Heart left ventricle (tissue), 16 donors: ENCODE measurements around the gene SCOC. TPM values are rescaled to one million over a fixed set of nuclear protein-coding genes. Genes with fewer than 3 reads are reported as not detected.

Experiments used
- ATAC-seq, 4 donors: fragments of 200-7000 bp; cut with Tn5 transposase; one replicate each; pipeline ENCODE4 v1.9.1; 2020 to 2022; ENCODE audit warnings: moderate library complexity in 4 of 4, mild to moderate bottlenecking in 3 of 4, moderate number of reproducible peaks in 1 of 4
- DNase-seq, 5 donors: peaks; one replicate each; pipeline ENCODE4 v3.0.0-alpha.2; 2020
- H3K27ac ChIP-seq, 12 donors: fragments of 200-600 bp; sonication (generic) in 4 of 12; one replicate each; pipeline versions ENCODE4 v1.5.0 to v1.8.0; 2016 to 2022; ENCODE audit warnings: mild to moderate bottlenecking in 2 of 12
- H3K27me3 ChIP-seq, 9 donors: fragments of 200-600 bp; sonication (generic) in 2 of 9; one replicate each; pipeline versions ENCODE4 v1.5.1 to v1.8.0; 2016 to 2022; ENCODE audit warnings: mild to moderate bottlenecking in 3 of 9
- H3K36me3 ChIP-seq, 9 donors: fragments of 200-600 bp; sonication (generic) in 2 of 9; one replicate each; pipeline versions ENCODE4 v1.5.0 to v1.8.0; 2018 to 2022; ENCODE audit warnings: mild to moderate bottlenecking in 2 of 9
- H3K4me1 ChIP-seq, 12 donors: fragments of 200-600 bp; sonication (generic) in 4 of 12; one replicate each; pipeline versions ENCODE4 v1.5.0 to v1.8.0; 2016 to 2022; ENCODE audit warnings: mild to moderate bottlenecking in 3 of 12
- H3K4me3 ChIP-seq, 12 donors: fragments of 200-600 bp; sonication (generic) in 4 of 12; one replicate each; pipeline versions ENCODE4 v1.5.0 to v1.8.0; 2017 to 2022; ENCODE audit warnings: mild to moderate bottlenecking in 9 of 12, moderate library complexity in 4 of 12
- H3K9me3 ChIP-seq, 12 donors: fragments of 200-600 bp; sonication (generic) in 4 of 12; one replicate each; pipeline versions ENCODE4 v1.5.0 to v1.8.0; 2016 to 2022; ENCODE audit warnings: mild to moderate bottlenecking in 1 of 12
- POLR2A ChIP-seq, 2 donors: fragments of 450-650 bp; IDR thresholded peaks; one replicate each; pipeline ENCODE4 v1.6.1; 2017; ENCODE audit warnings: antibody characterized with exemption in 2 of 2, mild to moderate bottlenecking in 2 of 2, moderate library complexity in 2 of 2
- WGBS, 4 donors: extraction: QIAGEN DNeasy Blood & Tissue Kit in 2 of 4; methylation state at CpG; one replicate each; pipeline versions ENCODE4 v1.1.5 to v1.1.7; 2013 to 2018; 5-methylcytosine and 5-hydroxymethylcytosine counted together
- intact Hi-C, 10 donors: fragments of 100-400 bp; cut with DNase I; formaldehyde crosslinking; loops; one replicate each; pipeline versions ENCODE4 v1.11.1 to v1.14.2; 2022
- polyA plus RNA-seq, 2 donors: library from polyadenylated mRNA; stranded (reverse); fragments of 200-250 nt; gene quantifications; one replicate each; pipeline ENCODE4 v1.2.3, GENCODE V29; 2013
- total RNA-seq, 9 donors: library from RNA; depleted of rRNA in 2 of 9; stranded (reverse); fragments of >200 nt in 2 of 9; fragmentation: NEBNext Ultra II Directional in 3 of 9; extraction: Animal tissue kit (Norgen Biotek cat#: 25700) in 3 of 9; gene quantifications; one replicate each; pipeline versions ENCODE4 v1.1.0 to v1.2.4, GENCODE V29; 2016 to 2023
- TF ChIP-seq, protein P1 (sequence below), 12 donors: fragments of 200-600 bp; sonication (generic) in 4 of 12; IDR thresholded peaks; one replicate each; pipeline versions ENCODE4 v1.5.0 to v1.8.0; 2018 to 2022; ENCODE audit warnings: antibody characterized with exemption in 12 of 12, mild to moderate bottlenecking in 5 of 12
- donor health status: ischemic (EF 13 %, LVEDD 7.1; RV severe dilation, severe dysfunction).
- donor health status: healthy with polysubstance abuse.
- donor health status: DM: no; HTN: yes; CAD: no.
- donor health status: DM: no; HTN: no; CAD: no.
- donor health status: ischemic (EF 25% LVEDD 6.9; RV normal size, moderate dysfunction).
- donor health status: ischemic (EF 25% LVEDD 5.7; RV mildly dilated, moderate dysfunction).
- donor health status: healthy.
- donor health status: DM: yes; HTN: yes; CAD: no.
- donor health status: ischemic (EF 35%, LVEDD 5.7; RV mildly dilated, moderate dysfunction).
- donor health status: nonischemic (EF 11% LVEDD 7.7; RV severe dilation, severe dysfunction).
- donor health status: DM: yes; HTN: yes; CAD: no.
- donor health status: PGD.
- donor health status: ischemic (EF 29% LVEDD 5.4; RV normal size, mild dysfunction).
- donor health status: nonischemic (EF 23%, LVEDD 6.1; RV moderate dilation, normal function).

The SCOC gene
- total and polyA plus RNA-seq, 11 donors = 49.1 to 87.1 (median 70.3) TPM

DNA sequence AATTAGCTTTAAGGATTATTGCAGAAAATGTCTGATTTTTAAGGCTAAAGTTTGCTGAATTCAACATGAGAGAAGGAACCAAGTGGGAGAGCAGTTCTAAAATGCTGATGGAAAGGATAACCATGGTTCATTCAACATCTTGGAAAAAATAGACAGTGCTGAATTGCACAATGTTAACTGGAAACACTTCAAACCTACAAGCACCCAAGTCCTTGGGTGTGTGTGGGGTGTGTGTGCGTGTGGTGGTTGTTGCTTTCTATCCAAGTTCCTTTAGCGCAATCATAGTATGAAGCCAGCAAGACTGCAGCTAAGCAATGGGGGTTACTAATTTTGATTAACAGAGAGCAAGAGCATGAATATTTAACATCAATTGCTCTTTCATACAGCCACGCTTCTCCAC lies 29.3 kb upstream of the SCOC start:
- no peak overlapping the region for H3K4me3 ChIP-seq
- intact Hi-C loops = no loop called here
- WGBS, 4 donors = 90 to 94% (median 92%) methylated on average over 3 of the region's 3 CpGs
- no peak for DNase-seq
- H3K9me3 ChIP-seq = no peaks in the 10 kb centered on the region
- no peak overlapping the region for H3K27ac ChIP-seq
- H3K36me3 ChIP-seq = no peaks in the 10 kb centered on the region
- TF ChIP-seq POLR2A (IDR thresholded peaks at IDR 0.05) = no peak
- TF ChIP-seq, protein P1, sequence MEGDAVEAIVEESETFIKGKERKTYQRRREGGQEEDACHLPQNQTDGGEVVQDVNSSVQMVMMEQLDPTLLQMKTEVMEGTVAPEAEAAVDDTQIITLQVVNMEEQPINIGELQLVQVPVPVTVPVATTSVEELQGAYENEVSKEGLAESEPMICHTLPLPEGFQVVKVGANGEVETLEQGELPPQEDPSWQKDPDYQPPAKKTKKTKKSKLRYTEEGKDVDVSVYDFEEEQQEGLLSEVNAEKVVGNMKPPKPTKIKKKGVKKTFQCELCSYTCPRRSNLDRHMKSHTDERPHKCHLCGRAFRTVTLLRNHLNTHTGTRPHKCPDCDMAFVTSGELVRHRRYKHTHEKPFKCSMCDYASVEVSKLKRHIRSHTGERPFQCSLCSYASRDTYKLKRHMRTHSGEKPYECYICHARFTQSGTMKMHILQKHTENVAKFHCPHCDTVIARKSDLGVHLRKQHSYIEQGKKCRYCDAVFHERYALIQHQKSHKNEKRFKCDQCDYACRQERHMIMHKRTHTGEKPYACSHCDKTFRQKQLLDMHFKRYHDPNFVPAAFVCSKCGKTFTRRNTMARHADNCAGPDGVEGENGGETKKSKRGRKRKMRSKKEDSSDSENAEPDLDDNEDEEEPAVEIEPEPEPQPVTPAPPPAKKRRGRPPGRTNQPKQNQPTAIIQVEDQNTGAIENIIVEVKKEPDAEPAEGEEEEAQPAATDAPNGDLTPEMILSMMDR (IDR thresholded peaks at IDR 0.05) = no peak
- no peak for ATAC-seq
- H3K4me1 ChIP-seq = peaks cover 0 to 11% (median 0%) of the 10 kb centered on the region in 12 donors
- peaks cover 0 to 6% (median 0%) of the 10 kb centered on the region in 9 donors for H3K27me3 ChIP-seq

DNA sequence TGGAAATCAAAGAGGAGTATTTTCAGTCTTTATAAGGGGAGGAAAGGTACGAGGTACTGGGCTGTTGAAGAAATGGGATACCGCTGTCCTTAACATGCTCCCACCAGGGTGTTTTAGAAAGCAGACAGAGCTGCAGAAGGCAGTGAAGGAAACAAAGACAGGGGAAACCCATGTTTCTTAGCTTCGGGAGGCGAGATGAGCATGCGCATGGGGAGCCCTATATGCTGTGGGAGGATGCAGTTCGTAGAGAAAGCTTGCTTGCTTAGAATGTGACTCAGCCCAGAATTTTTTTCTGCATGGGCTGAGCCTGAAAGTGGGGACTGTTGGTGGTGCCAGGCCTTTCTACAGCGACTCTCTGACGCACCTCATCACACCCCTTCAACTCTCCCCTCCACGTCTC lies 28.8 kb upstream of the SCOC start:
- TF ChIP-seq, protein P1 (IDR thresholded peaks at IDR 0.05) = no peak
- TF ChIP-seq POLR2A (IDR thresholded peaks at IDR 0.05) = no peak
- Histone ChIP-seq H3K36me3 (no peaks in the 10 kb centered on the region), H3K4me3 (no peak overlapping the region), H3K27me3 (peaks cover 0 to 6% (median 0%) of the 10 kb centered on the region in 9 donors), H3K27ac (no peak overlapping the region), H3K4me1 (peaks cover 0 to 11% (median 0%) of the 10 kb centered on the region in 12 donors), H3K9me3 (no peaks in the 10 kb centered on the region)
- intact Hi-C loops = no loop called here
- 82 to 88% (median 87%) methylated on average over 9 of the region's 9 CpGs for WGBS, 4 donors
- no peak for DNase-seq
- no peak for ATAC-seq

DNA sequence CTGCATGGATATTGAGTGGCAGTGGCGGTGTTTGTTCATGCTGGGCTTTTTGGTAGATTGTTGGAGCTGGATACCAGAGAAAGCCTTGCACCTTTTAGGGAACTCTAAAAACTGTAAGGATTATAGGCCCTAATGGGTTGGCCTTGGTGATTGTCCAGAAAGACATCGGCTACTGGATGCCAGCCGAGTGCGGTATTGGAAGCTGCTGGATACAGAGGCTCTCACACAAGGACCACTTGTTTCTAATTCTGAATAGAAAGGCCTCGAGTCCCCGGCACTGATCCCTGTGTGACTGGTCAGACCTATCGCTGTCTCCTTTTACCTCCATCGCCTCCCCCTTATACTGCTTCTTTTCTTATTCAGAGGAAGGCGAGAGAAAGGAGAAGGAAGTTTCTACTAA lies 27.3 kb upstream of the SCOC start:
- WGBS, 4 donors = 90 to 94% (median 92%) methylated on average over 9 of the region's 9 CpGs
- TF ChIP-seq, protein P1 (IDR thresholded peaks at IDR 0.05) = no peak
- TF ChIP-seq POLR2A (IDR thresholded peaks at IDR 0.05) = no peak
- ATAC-seq = no peak

DNA sequence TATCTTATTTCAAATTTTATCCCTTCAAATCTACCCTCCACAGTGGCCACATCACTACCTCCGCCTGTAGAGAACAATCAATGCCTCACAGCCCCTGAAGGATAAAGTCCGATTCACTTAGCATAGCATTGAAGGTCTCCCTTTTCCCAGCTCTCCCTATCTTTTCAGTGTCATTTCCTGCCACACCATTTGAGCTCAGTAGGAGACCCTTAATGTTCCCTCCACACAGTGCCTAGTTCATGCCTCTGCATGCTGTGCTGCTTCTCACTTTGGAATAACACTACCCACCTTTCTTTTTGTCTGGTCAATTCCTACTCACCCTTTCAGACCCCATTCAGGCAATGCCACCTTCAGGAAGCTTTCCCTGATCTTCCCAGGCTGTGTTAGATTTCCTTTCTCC lies 23.6 kb upstream of the SCOC start:
- ATAC-seq (no peak), DNase-seq (no peak)
- WGBS, 4 donors = 74 to 86% (median 81%) methylated on average over 2 of the region's 2 CpGs
- no peaks in the 10 kb centered on the region for H3K36me3 ChIP-seq
- TF ChIP-seq, protein P1 (IDR thresholded peaks at IDR 0.05) = no peak
- no peak for TF ChIP-seq POLR2A (IDR thresholded peaks at IDR 0.05)
- H3K27me3 ChIP-seq = peaks cover 0 to 6% (median 0%) of the 10 kb centered on the region in 9 donors
- no peak overlapping the region for H3K27ac ChIP-seq
- H3K9me3 ChIP-seq = no peaks in the 10 kb centered on the region
- H3K4me3 ChIP-seq = no peak overlapping the region
- no peaks in the 10 kb centered on the region for H3K4me1 ChIP-seq
- intact Hi-C loops = loop anchor here in 1 of 10 donors (10.0 kb wide), 1 partner anchor 505 kb away; no protein-coding TSS in a partner anchor

More for the DNA sequence above, 27.3 kb upstream of the SCOC start:
- Histone ChIP-seq H3K27ac (no peak overlapping the region), H3K4me3 (no peak overlapping the region), H3K27me3 (peaks cover 0 to 6% (median 0%) of the 10 kb centered on the region in 9 donors), H3K36me3 (no peaks in the 10 kb centered on the region), H3K4me1 (peaks cover 0 to 11% (median 0%) of the 10 kb centered on the region in 12 donors), H3K9me3 (no peaks in the 10 kb centered on the region)
- no peak for DNase-seq
- intact Hi-C loops = no loop called here
